Measurements from ENCODE around the gene GALC. TPM values are rescaled to one million over a fixed set of nuclear protein-coding genes. Genes with fewer than 3 reads are reported as not detected.

The GALC gene
- polyA plus RNA-seq (2011; rRNA removed) (8.2 and 13.5 TPM in 2 replicates), polyA minus RNA-seq (2011; rRNA and poly(A)+ RNA removed) (4.0 and 5.8 TPM in 2 replicates)

DNA sequence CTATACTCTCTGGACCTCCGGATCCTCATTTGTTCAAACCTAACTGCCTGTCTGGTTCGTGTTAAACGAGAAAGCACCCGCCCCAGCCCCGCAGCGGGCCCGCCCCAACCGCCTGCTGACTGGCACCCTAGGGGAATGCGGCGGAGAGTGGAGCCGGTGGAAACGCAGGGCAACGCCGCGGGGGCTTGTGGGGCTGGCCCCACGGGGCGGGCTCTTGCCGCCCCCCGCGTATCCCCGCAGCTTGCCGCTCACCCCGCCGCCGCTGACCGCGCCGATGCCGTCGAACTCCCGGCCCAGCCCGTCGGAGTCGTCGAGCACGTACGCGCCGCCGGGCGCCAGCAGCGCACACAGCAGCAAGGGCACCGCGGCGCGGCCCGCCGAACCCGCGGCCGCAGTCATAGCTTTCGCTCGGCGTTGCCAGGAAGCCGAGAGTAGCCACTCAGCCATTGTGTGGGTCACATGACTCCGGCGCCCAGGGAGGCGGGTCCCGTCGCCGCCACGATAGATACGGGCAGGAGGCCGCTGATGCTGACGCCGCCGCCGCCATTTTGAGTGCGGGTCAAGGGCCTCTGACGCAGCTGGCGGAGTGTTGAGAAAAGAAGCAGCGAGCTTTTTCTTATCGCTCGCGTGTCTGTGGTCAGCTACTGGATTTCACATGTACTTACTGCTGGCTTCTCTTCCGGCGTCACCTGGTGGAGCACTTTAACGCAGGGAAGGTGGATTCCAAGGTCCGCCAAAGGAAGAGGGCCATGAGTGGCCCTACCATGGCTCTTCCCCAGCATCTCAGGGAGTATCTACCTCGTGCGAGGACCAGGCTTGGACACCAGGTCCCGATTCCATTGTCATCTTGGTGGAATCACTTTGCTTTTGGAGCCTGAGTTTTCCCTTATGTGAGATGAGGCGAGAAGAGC, at the start of gene GALC:
Gene GALC (minus strand): TSS at position 465 of the 911 bp plus-strand sequence. CDS start 18 bp downstream, at position 447.
- POLR2A ChIA-PET: no interaction called here
- TF ChIP-seq CTCF (IDR thresholded peaks at IDR 0.05; ENCODE audit: insufficient read depth, low read depth, low read length): no peak

GRCh38 chr14:88040146-88040545, 47.2 kb upstream of the GALC start:
- Histone ChIP-seq H3K36me3 (ENCODE audit: control insufficient read depth, insufficient read depth, low read length) (no peaks in the 10 kb centered on the region), H3K27me3 (ENCODE audit: control insufficient read depth, insufficient read depth, low read length) (no peaks in the 10 kb centered on the region), H3K4me3 (ENCODE audit: low read depth, low read length) (no peak overlapping the region)
- ChIA-PET POLR2A (no interaction called here), CTCF (interaction anchor here (1.6 kb wide), 1 partner anchor 23 kb away, joined by 3 read pairs; no protein-coding TSS in a partner anchor)
- no peak for DNase-seq (ENCODE audit: low read depth)
- TF ChIP-seq CTCF (IDR thresholded peaks at IDR 0.05; ENCODE audit: insufficient read depth, low read depth, low read length): no peak

More for the DNA sequence above, at the start of gene GALC:
- no peaks in the 10 kb centered on the region for H3K36me3 ChIP-seq (ENCODE audit: control insufficient read depth, insufficient read depth, low read length)
- peak; percentile 32 for DNase-seq (ENCODE audit: low read depth)
- no peaks in the 10 kb centered on the region for H3K27me3 ChIP-seq (ENCODE audit: control insufficient read depth, insufficient read depth, low read length)
- CTCF ChIA-PET: interaction anchor here (0.9 kb wide), 1 partner anchor 48 kb away, joined by 4 read pairs; no protein-coding TSS in a partner anchor
- H3K4me3 ChIP-seq (ENCODE audit: low read depth, low read length): peak within 1 kb of the TSS; percentile 58

DNA sequence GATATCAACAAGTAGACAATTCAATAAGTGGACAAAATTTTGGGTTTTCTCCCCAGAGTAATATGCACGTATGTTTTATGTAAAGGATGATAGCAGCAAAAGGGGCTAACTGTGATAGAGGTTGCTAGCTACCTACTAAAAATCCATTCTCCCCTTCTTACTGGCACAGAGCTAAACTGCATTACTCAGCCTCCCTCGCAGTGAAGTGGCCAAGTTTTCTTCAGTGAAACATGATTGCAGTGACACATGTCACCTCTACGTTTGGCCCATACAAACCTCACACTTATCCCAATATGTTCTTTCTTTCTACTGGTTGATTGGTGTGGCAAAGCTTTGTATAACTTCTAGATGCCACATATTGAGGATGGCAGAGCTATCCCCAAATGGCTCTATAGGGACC, 46.2 kb upstream of the GALC start:
- POLR2A ChIA-PET: no interaction called here
- no peak for TF ChIP-seq CTCF (IDR thresholded peaks at IDR 0.05; ENCODE audit: insufficient read depth, low read depth, low read length)
- CTCF ChIA-PET: interaction anchor here (1.6 kb wide), 1 partner anchor 22 kb away, joined by 3 read pairs; no protein-coding TSS in a partner anchor
- Histone ChIP-seq H3K36me3 (ENCODE audit: control insufficient read depth, insufficient read depth, low read length) (no peaks in the 10 kb centered on the region), H3K27me3 (ENCODE audit: control insufficient read depth, insufficient read depth, low read length) (no peaks in the 10 kb centered on the region), H3K4me3 (ENCODE audit: low read depth, low read length) (no peak overlapping the region)
- DNase-seq (ENCODE audit: low read depth): no peak

GRCh38 chr14:88037325-88037724, 44.3 kb upstream of the GALC start:
- TF ChIP-seq CTCF (IDR thresholded peaks at IDR 0.05; ENCODE audit: insufficient read depth, low read depth, low read length): no peak
- DNase-seq (ENCODE audit: low read depth): no peak
- no peaks in the 10 kb centered on the region for H3K36me3 ChIP-seq (ENCODE audit: control insufficient read depth, insufficient read depth, low read length)

DNA sequence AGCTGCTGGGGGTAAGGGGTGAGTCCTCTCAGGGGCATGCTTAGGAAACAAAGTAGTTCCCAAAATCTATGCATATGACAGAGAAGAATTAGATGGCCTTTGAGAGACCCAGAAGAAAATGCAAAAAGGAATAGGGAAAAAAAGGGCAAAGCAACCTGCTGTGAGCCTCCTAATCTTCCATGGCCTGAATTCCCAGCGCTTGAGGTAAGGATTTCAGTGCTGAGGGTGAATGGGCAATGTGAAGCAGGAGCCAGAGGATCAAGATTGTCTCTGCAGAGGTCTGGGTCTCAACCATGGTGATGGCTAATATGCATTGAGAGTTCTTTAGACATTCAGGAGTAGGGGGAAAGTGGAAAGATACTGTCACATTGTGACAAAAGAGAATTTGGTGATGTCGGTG, 43.4 kb upstream of the GALC start:
- no peak for DNase-seq (ENCODE audit: low read depth)
- CTCF ChIA-PET: no interaction called here
- no peaks in the 10 kb centered on the region for H3K27me3 ChIP-seq (ENCODE audit: control insufficient read depth, insufficient read depth, low read length)
- no peaks in the 10 kb centered on the region for H3K36me3 ChIP-seq (ENCODE audit: control insufficient read depth, insufficient read depth, low read length)
- POLR2A ChIA-PET: no interaction called here
- no peak overlapping the region for H3K4me3 ChIP-seq (ENCODE audit: low read depth, low read length)
- TF ChIP-seq CTCF (IDR thresholded peaks at IDR 0.05; ENCODE audit: insufficient read depth, low read depth, low read length): no peak

More at GRCh38 chr14:88037325-88037724, 44.3 kb upstream of the GALC start:
- Histone ChIP-seq H3K4me3 (ENCODE audit: low read depth, low read length) (no peak overlapping the region), H3K27me3 (ENCODE audit: control insufficient read depth, insufficient read depth, low read length) (no peaks in the 10 kb centered on the region)
- POLR2A ChIA-PET: no interaction called here
- CTCF ChIA-PET: no interaction called here

Data from BJ (cell line).